Measurements from ENCODE around the gene CR2. TPM values are rescaled to one million over a fixed set of nuclear protein-coding genes. Genes with fewer than 3 reads are reported as not detected.
"Not testable (repeated sequence)": the region's sequence is repeated elsewhere in the genome, so short reads cannot be mapped to it uniquely, and the experiment has no call there.

CR2 gene
- total RNA-seq, 1 donor from 2014 or later: under 0.01 TPM

DNA sequence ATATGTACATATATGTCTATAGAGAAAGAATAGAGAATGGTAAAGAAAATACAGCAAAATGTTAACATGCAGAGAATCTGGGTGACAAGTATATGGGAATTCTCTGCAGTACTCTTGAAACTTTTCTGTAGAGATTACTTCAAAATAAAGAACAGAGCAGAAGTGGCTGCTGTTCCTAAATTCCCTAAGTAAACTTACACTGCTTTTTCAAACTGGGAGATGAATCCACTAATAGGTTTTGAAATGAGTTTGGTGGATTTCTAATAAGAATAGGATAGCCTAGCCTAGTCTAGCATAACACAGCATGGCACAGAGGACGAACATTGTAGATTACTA is 450 bp upstream of the CR2 start:
- DNase-seq: no peak

DNA sequence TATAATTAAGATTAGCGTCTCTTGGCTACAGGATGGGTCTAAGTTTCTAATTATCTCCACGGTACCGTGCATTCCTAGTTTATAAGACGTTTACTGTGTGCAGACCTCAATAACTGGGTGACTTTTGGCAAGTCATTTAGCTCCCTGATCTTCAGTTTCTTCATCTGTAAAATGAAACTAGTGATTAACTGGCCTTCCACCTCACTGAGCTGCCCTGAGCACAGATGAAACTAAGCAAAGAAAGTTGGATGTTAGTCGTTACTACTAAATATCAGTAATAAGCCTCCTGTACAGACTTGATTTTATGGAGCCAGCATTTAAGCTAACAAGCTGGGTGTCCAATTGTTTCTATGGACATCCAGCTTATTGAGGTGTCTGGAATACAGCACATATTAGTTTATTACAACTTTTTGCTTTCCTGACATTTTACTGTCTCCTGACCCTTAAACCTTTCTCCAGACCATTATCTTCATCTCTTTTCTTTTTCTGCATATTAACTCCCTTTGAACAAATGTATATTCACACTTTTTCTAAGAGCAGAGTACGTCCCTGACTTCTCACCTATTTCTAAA is 1.1 kb downstream of the CR2 start:
- DNase-seq: no peak

DNA sequence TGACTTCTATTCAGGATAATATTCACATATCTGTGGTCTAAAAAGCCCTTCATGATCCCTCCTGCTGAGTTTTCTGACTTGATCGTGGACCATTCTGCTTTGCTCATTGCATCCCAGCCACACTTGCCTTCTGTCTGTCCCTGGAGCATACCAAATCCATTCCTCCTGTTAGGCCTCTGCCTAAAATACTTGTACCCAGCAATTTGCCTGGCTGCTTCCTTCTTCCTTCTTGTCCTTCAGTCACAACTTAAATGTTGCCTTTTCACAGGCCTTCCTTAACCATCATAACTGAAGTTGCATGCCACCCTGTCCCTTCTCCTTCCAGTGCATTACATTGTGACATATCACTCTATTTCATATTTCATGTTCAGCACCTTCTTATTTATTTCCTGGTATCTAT is 4.3 kb downstream of the CR2 start:
- no peak for DNase-seq

DNA sequence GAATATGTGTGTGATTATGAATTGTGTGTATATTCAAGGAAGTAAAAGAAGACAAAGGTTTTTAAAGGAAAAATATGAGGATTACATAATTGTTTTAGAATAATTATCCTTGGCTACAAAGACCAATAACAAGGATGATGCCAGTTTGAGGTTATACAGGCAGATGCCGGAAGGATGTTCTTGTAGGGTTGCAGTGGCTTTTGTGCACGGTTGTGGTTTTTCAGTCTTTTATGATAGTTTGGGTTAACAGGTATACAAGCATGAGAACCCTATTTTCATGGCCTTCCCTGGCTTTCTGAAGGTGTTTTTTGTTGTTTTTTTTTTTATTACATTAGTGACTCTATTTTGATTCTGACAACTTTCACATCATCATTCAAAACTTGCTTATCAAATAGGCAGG is 4.9 kb downstream of the CR2 start:
- DNase-seq: no peak

DNA sequence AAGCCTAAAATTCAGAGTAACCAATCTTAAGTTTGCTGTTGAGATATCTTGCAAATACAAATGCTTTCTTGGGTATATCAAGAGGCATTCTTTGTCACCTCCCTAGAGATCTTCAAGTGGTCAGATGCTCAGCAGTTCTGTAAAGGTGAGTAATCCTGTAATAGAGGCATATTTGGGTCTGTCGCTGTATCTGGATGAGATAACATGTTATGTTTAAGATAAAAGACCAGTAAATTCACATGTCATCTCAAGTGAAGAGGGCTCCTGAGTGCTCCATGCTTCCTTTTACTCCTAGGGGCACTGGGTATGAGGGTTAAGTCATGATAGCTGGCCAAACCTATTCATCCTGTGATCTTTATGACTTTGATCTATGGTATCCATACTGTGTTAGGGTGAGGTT is 7.5 kb downstream of the CR2 start:
- DNase-seq: no peak

DNA sequence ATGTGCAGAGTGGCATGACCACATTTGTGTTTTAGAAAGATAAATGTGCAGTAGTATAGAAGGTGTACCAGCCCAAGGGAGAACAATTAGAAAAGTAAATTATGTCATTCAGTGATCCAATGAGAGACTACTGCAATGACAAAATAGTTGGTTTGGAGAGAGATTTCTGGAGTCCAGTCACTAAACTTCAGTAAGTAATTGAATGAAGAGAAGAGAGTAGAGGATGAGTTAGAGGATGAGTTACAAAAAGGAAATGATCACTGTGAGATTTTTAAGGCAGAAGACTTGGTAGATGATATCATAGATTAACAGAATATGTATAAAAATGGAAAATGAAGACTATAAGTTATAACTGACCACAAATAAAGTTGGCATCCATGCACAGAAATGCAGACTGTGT is 8.4 kb downstream of the CR2 start:
- no peak for DNase-seq

DNA sequence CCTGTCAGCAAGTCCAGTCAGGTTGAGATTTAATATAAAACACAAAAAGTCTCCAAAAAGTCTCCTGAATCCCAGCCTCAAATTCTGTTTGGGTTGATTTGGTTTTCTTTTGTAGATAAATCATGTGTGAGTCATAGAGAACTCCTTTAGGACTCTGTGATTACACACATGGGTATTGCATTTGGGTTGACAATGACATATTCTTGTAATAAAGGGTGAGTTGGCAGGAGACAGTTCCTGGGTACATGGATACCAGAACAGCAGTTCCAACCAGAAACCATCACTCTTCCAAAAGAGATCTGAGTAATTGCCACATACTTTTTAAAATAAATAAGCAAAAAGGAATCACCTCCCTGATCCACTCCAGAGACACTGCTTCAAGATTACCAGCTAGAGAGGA is 8.9 kb downstream of the CR2 start:
- no peak for DNase-seq

DNA sequence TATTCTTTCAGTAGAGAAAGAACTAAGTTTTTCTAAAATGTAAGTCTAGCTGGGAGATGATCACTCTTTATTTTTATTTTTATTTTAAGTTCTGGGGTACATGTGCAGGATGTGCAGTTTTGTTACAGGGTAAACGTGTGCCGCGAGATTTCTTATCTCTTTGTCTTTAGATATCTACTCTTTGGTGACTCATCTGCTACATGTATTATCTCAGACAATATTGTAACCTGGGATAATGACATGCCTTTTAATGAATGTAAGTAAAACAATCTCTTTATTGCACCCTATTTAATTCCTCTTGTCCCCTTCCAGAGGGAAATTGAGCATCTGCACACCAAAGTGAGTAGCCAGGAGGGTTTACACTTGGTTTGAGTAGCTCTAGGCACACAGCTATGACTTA is 9.4 kb downstream of the CR2 start:
- DNase-seq: no peak

DNA sequence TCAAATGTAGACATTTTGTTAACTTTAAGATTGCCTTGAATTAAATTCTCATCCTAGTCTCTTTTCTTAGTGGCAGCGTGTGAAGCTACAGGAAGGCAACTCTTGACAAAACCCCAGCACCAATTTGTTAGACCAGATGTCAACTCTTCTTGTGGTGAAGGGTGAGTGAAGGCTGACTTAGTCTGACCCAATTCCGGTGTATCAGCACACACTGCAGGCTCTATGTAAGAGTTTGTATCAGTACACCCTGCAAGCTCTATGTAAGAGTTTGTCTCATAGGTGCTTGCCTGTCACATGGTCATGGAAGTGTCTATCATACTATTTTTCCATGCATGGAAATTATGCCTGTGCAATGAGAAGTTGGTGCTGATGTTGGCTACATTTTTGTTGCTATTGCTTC is 16.8 kb downstream of the CR2 start:
- DNase-seq: no peak

DNA sequence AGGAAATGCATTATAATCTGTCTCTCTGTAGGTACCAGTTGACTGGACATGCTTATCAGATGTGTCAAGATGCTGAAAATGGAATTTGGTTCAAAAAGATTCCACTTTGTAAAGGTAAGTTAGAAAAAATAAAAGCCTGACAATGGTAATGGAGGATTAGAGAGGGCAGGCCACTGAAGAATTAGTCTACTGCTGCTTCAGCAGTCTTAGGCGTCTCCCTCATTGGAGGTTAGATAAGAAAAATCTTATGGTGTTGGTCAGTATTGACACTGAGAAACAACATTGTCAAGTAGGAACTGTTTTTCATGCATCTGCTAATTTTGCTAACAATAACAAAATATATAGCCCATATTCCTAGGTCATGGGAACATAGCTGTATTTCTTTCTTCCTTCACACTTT is 20.1 kb downstream of the CR2 start:
- no peak for DNase-seq

DNA sequence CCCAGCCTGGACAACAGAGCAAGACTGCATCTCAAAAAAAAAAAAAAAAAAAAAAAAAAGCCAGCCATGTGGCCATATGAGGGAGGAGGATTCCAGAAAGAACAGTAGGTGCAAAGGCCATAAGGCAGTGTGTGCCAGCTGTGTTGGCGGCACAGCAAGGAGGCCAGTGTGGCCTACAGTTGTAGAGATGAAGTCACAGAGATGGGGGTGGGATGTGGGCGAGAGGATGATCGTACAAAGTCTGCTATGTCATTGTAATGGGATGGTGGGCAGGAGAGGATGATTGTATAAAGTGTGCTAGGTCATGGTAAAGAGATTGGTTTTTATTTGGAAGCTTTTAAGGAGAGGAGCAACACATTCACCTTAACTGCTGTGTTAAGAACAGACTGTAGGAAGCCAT is 32.1 kb downstream of the CR2 start:
- no peak for DNase-seq

DNA sequence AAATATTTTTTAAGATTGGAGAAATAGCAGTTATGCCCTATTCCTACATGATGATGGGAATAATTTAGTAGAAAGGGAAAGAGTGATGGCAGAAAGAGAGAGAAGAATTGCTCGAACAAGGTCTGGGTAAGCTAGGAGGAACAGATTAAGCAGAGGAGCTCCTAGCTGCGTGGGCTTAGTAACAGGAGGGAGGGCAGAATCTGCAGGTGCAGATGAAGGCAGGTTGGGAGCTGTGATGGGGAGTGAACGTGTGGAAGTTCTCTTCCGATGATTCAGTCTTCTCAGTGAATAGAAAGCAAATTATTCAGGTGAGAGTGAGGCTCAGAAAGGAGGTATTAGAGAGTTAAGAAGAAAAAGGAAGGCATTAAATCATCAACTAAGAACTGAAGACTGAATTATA is 33.5 kb downstream of the CR2 start:
- DNase-seq: no peak

DNA sequence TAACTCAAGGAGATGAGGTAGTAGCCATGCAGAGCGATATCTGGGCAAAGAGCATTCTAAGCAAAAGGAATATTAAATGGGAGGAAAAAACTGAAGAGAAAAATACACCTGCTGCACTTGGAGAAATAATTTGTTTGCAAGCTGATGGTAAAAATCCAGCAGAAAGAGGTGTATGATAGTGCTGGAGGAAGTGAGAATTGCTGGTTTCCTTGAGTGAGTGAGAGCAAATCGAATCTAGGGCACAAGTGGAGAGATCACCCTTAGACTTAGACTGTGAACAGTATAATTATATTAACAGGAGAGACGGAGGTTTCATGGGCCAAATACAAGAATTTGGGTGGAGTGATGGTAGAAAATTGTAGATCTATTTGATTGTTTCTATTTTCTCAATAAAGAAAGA is 39.1 kb downstream of the CR2 start:
- DNase-seq: no peak

DNA sequence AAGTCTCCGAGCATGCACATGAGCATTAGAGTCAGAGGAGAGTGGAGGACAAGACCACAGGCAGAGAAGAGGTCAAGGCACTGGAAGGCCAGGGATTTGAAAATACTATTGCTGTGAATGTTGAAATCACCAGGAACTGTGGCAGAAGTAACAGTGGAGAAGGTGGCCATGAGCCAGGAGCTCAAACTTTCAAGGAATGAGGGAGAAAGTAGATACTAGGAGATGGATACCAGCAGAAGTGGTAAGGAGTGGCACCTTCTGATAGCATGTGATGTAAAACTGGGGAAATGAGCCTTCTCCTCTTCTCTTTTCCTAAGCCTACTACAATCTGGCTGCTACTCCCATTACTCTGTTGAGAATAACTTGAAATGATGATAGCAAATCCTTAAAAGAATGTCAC is 40.0 kb downstream of the CR2 start:
- no peak for DNase-seq

DNA sequence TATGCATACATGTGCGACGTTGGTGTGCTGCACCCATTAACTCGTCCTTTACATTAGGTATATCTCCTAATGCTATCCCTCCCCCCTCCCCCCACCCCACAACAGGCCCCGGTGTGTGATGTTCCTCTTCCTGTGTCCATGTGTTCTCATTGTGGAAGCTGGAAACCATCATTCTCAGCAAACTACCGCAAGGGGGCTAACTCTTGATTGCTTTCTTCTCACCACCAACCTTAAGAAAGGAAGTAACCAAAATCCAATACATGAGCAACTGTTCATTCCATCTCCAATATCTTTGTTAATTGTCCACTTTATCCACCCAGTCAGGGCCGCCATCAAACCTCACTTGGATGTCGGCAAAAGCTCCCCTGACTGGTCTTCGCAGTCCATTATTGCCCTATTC is 41.2 kb downstream of the CR2 start:
- not testable (repeated sequence) for DNase-seq

DNA sequence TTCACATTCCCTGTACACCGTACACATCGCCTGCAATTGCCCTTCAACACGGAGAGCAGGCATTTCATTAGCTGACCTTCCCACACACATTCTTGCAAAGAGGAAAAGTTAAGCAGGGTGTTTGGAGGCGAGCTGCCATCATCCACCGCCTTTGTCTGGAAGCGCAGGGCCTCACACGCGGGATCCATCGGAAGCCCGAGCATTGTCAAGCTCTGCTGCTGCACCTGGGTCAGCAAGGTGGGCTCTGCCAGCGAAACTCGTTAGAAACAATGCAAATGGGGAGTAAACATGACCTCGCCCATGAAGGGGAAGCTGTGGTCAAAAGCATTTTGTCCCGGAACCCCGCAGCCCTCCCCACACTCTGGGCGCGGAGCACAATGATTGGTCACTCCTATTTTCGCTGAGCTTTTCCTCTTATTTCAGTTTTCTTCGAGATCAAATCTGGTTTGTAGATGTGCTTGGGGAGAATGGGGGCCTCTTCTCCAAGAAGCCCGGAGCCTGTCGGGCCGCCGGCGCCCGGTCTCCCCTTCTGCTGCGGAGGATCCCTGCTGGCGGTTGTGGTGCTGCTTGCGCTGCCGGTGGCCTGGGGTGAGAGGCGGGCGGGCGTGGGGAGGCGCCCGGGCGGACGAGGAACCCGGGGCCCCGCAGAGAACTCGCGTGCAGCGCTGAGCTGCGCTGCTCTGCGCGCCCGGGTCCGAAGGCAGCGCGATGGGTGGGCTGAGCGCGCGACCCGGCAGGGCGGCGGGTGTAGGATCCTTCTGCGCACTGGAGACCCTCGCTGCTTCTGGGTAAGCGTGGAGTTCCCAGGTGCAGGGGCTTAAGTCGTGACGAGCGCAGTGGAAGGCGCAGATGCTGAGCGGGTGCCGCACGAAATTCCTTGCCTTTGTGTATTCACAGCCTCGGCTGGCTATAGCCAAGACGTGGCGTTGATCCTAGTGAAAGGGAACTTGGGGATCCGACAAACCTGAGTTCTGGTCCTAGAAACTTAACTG is 42.0 kb downstream of the CR2 start, which contains the start of gene CR1:
TSS of gene CR1 (plus strand) at position 357 of the 992 bp plus-strand sequence. CDS start at position 468, 111 bp downstream.
- DNase-seq: no peak

DNA sequence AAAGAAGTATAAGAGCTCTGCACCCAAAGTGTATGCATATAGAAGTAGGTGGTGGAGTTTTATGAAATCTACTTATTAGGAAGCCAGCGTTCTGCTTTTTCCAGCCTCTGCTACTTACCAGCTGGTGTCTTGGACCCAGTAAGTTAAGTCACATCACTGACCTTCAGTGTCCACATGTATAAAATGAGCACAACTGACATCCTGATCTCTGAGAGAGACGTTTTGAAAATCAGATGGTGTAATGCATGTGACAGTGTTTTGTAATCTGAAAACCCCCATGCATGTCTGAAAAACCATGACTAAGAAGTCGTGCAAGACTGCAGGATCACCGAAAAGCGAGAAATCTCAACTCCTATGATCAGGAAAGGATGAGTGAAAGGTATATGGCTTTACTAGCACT is 43.8 kb downstream of the CR2 start:
- DNase-seq: no peak

DNA sequence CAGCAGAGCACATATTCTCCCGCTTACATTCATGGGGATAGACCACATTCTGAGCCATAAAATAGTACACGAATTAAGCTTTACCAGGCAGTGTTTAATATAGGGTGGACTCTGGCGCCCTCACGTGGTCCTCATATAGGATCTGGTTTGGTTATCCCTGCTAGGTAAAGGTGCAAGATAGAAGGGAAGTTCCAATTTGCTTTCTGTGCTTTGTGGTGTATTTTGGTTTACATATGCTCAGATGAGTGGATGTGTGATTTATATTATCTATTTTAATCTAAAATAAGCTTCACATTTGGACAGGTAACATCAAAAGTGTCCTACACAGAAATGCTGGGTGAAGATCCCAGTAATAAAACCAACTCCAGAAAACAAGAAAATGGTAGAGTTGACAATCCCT is 45.4 kb downstream of the CR2 start:
- DNase-seq: peak; percentile 80

DNA sequence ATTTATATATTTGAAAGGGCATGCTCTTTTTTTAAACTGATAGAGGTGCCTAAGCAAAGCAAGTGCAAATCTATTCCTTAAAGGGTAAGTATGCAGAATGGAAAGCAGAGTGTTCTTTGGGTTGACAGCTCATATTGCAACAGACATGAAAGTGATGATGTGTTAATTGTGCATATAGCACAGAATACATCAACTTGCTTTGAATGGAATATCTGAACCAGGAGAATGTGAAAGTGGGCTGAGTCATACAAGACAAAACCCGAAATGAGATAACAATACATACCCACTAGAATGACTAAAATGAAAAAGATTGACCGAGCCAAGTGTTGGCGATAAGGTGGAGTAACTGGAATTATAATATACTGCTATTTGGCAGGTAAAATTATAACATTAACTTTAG is 46.2 kb downstream of the CR2 start:
- no peak for DNase-seq

DNA sequence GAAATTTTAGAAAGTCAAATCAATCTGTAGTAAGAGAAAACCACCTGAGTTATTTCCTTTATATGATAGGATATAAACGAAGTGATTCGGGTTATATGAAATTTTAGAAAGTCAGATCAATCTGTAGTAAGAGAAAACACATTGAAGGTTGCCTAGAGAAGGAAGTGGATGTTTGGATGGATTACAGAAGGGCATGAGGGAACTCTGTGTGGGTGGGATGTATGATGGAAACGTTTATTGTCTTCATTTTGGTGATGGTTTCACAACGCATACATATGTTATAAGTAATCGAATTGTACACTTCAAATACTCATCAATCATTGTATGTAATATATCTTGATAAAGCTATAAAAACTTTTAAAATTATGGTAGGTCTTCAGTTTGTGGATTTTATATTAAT is 46.9 kb downstream of the CR2 start:
- DNase-seq: no peak

DNA sequence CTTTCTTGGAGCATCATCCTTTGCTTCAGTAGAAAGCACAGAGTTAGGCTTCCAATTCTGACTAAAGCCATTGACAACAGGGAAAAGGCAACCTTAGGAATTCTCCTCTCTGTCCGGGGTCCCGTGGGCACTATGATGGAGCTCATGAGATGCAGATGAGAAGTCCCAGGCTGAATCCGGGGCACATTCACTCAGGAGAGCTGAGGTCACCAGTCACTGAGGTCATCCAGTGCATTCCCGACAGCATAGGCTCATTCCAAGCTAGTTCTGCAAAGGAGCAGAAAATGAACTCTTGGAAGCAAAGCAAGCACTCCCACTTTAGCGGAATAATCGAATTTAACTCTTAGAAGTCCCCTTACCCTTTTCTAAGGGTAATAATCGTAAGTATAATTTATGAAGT is 48.6 kb downstream of the CR2 start:
- DNase-seq: no peak

DNA sequence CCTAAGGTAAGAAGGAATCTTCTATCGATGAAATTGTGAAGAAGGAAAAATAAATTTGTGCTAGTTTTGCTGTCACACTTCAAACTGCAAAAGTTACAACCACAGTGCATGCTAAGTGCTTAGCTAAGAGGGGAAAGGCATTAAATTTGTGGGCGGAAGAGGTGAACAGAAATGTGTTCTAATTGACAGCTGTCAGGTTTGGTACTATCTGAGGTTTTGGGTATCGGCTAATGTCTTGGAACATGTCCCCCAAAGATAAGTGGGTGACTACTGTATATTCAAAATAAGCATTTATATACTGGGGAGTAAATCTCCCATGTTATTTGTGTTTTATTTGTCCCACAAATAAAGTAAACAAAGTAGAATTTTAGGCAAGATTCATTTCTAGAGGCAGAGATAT is 49.8 kb downstream of the CR2 start:
- no peak for DNase-seq

DNA sequence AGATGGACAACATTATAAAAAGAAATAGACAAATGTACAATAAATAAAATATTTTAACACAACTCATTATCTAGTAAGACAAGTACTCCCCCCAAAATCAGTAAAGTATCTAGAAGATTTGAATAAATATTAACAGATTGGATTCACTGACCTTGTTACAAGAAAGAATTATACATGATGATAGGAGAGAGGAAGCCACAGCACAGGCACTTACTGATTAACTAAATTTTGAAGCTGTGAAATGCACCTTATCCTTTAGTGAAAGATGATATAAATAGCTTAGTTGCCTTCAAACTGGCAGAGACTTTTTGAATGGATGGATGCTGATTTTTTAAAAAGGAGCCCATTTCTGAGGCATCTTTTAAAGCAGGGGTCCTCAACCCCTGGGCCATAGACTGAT is 50.3 kb downstream of the CR2 start:
- no peak for DNase-seq

DNA sequence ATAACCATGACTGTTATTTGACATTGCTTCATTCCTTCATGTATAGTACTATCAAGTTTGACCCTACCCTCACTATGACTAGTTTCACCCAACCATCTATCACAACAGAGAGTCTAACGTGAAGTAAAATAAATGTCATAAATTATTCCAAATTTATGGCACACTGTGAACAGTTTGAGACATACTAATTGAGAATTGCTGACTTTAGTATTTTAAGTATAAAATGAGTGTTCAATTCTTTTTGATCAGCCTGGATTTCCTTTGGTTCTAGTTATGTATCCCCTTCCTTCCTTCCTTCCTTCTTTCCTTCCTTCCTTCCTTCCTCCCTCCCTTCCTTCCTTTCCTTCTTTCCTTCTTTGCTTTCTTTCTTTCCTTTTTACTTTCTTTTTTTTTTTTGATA is 56.3 kb downstream of the CR2 start:
- DNase-seq: no peak
